Pancreas (tissue), 10 donors: ENCODE results near the gene OR10P1. TPM values are rescaled to one million over a fixed set of nuclear protein-coding genes. Genes with fewer than 3 reads are reported as not detected.

Experiments
- ATAC-seq, 4 donors: fragments of 200-7000 bp; cut with Tn5 transposase; one replicate each; pipeline versions ENCODE4 v1.8.0 to v1.9.1; 2020; ENCODE audit warnings: mild to moderate bottlenecking in 4 of 4, moderate library complexity in 4 of 4
- DNase-seq, 6 donors: peaks; one replicate each; pipeline ENCODE4 v3.0.0-alpha.2; 2020
- FAIRE-seq: peaks from 2 replicates; lab custom pipeline; 2012; peaks lifted over from hg19 to GRCh38; lab: Jason Lieb, UNC
- H3K27ac ChIP-seq, 4 donors: fragments of 200-600 bp; sonication (generic); 1 replicate in 3 of 4; 2 replicates in 1 of 4; pipeline versions ENCODE4 v1.5.0 to v1.8.0; 2020
- H3K27me3 ChIP-seq, 4 donors: fragments of 200-600 bp; one replicate each; pipeline ENCODE4 v1.8.0; 2021
- H3K36me3 ChIP-seq, 3 donors: fragments of 200-600 bp; sonication (generic) in 1 of 3; one replicate each; pipeline versions ENCODE4 v1.5.0 to v1.8.0; 2020 to 2021
- H3K4me1 ChIP-seq, 3 donors: fragments of 200-600 bp; one replicate each; pipeline ENCODE4 v1.8.0; 2021
- H3K4me3 ChIP-seq, 4 donors: fragments of 200-600 bp; sonication (generic) in 2 of 4; one replicate each; pipeline versions ENCODE4 v1.5.0 to v1.8.0; 2020 to 2021
- H3K9me3 ChIP-seq, 4 donors: fragments of 200-600 bp; one replicate each; pipeline ENCODE4 v1.8.0; 2021
- WGBS, 2 donors: extraction: QIAGEN DNeasy Blood & Tissue Kit; methylation state at CpG; one replicate each; pipeline ENCODE4 v1.1.7; 2013; 5-methylcytosine and 5-hydroxymethylcytosine counted together
- intact Hi-C, 3 donors: fragments of 100-400 bp; cut with DNase I; formaldehyde crosslinking; loops; one replicate each; pipeline versions ENCODE4 v1.11.1 to v1.14.2; 2022
- polyA plus RNA-seq, 2 donors: library from polyadenylated mRNA; stranded (reverse); fragments of 200-250 nt; gene quantifications; one replicate each; pipeline ENCODE4 v1.2.3, GENCODE V29; 2013
- total RNA-seq, 6 donors: library from RNA; stranded (reverse); fragmentation: NEBNext Ultra II Directional in 4 of 6; extraction: Animal tissue kit (Norgen Biotek cat#: 25700) in 4 of 6; gene quantifications; one replicate each; pipeline versions ENCODE4 v1.2.1 to v1.2.4, GENCODE V29; 2021 to 2023
- TF ChIP-seq, protein P1 (sequence below), 4 donors: fragments of 200-600 bp; sonication (generic) in 3 of 4; IDR thresholded peaks; one replicate each; pipeline versions ENCODE4 v1.5.0 to v1.8.0; 2021; ENCODE audit warnings: antibody characterized with exemption in 4 of 4
- donor health status: healthy with polysubstance abuse.
- donor health status: DM: no; HTN: no; CAD: no; lungs with moderate emphysema.
- donor health status: DM: no; HTN: no; CAD: no.
- donor health status: control.
- donor health status: control.
- donor health status: Bipolar disorder and iron deficiency.
- donor health status: DM: yes; HTN: yes; CAD: no.
- donor health status: DM: no; HTN: no; CAD: no.
- donor health status: DM: no; HTN: no; CAD: no.
- donor health status: DM: yes; HTN: yes; CAD: no.

OR10P1 gene
- total and polyA plus RNA-seq, 8 donors = not detected

DNA sequence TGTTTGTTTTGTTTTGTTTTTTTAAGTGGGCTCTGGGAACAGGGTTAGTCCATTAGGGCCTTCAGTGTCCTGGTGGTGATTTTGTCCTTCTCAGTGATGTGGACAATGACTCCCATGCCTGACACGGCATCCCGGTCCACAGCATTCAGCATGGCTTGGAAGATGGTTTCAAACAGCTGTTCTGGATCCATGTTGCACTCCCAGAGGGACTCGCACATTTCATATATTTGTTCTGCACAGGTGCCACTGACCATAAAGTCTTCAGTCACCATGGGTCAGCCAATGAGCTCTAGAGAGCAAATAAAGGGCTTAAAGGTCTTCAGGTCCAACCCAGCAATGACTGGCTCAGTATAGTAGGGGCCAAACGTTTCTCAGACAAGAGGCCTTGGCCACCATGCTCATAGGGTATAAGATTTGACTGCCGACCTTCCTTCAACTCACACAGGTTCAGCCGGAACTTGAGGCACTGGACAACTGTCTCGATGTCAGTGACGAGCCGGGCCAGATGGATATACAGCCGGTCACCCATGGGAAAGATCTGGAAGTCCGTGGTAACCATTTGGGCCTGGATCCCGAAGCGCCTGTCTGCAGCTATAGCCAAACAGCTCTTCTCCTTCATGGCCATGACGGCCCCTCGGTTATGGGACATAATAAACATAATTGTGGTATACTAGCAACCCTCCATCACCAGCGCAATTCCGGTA is 18.0 kb downstream of the OR10P1 start:
- 74 to 87% methylated on average over 17 of the region's 17 CpGs for WGBS, 2 donors
- no peaks in the 10 kb centered on the region for H3K9me3 ChIP-seq
- no peaks in the 10 kb centered on the region for H3K4me1 ChIP-seq
- no peaks in the 10 kb centered on the region for H3K27me3 ChIP-seq
- intact Hi-C loops = no loop called here
- ATAC-seq = no peak
- TF ChIP-seq, protein P1, sequence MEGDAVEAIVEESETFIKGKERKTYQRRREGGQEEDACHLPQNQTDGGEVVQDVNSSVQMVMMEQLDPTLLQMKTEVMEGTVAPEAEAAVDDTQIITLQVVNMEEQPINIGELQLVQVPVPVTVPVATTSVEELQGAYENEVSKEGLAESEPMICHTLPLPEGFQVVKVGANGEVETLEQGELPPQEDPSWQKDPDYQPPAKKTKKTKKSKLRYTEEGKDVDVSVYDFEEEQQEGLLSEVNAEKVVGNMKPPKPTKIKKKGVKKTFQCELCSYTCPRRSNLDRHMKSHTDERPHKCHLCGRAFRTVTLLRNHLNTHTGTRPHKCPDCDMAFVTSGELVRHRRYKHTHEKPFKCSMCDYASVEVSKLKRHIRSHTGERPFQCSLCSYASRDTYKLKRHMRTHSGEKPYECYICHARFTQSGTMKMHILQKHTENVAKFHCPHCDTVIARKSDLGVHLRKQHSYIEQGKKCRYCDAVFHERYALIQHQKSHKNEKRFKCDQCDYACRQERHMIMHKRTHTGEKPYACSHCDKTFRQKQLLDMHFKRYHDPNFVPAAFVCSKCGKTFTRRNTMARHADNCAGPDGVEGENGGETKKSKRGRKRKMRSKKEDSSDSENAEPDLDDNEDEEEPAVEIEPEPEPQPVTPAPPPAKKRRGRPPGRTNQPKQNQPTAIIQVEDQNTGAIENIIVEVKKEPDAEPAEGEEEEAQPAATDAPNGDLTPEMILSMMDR (IDR thresholded peaks at IDR 0.05) = no peak
- H3K27ac ChIP-seq = no peak overlapping the region
- no peaks in the 10 kb centered on the region for H3K36me3 ChIP-seq
- no peak overlapping the region for H3K4me3 ChIP-seq
- no peak for DNase-seq
- FAIRE-seq = no peak

DNA sequence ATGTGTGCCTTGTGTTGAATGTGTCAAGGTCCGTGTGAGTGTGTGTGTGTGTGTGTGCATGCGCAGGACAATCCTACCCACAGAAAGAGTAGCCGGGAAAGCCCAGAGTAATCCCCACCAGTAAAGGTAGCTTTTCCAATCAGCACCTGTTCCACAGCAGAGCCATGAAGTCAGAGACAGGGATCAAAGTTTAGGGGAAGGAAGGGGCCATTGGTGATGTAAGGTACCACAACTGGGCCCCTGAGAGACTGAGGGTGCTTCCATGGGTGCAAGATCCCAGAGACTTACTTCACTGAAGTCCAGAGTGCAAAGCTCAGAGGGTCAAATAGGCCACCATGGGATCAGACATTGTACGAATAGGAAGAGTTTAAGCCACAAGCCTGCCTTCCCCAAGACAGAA is 20.5 kb downstream of the OR10P1 start:
- H3K4me3 ChIP-seq = no peak overlapping the region
- 51 to 77% methylated on average over 4 of the region's 4 CpGs for WGBS, 2 donors
- no peaks in the 10 kb centered on the region for H3K9me3 ChIP-seq
- intact Hi-C loops = no loop called here
- H3K4me1 ChIP-seq = no peaks in the 10 kb centered on the region
- TF ChIP-seq, protein P1 (IDR thresholded peaks at IDR 0.05) = no peak
- H3K27me3 ChIP-seq = no peaks in the 10 kb centered on the region
- no peak for FAIRE-seq
- no peaks in the 10 kb centered on the region for H3K36me3 ChIP-seq
- ATAC-seq = no peak
- no peak overlapping the region for H3K27ac ChIP-seq
- DNase-seq = no peak

DNA sequence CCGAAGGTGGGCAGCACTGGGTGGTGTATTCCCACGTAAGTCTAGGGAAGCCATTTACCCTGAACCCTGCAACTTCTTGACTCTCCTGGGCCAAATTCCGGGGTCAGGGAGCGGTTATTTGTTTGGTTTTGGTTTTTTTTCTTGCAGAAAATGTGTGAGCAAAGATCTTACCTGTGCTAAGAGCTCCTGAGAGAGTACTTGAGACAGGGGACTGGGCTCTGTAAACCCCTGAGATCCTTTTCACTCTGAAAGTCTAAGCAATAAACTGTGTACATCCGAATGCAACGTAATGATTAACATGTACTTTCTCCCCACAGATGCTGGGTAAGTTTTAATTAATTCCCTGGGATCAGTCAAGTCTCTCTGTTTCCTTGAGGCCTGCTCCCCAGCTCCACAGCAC is 21.5 kb downstream of the OR10P1 start:
- Histone ChIP-seq H3K4me3 (no peak overlapping the region), H3K36me3 (no peaks in the 10 kb centered on the region), H3K4me1 (no peaks in the 10 kb centered on the region), H3K27ac (no peak overlapping the region), H3K9me3 (no peaks in the 10 kb centered on the region), H3K27me3 (no peaks in the 10 kb centered on the region)
- WGBS, 2 donors = 62 to 67% methylated on average over 6 of the region's 6 CpGs
- ATAC-seq = no peak
- no peak for DNase-seq
- FAIRE-seq = no peak
- TF ChIP-seq, protein P1 (IDR thresholded peaks at IDR 0.05) = no peak
- intact Hi-C loops = no loop called here

DNA sequence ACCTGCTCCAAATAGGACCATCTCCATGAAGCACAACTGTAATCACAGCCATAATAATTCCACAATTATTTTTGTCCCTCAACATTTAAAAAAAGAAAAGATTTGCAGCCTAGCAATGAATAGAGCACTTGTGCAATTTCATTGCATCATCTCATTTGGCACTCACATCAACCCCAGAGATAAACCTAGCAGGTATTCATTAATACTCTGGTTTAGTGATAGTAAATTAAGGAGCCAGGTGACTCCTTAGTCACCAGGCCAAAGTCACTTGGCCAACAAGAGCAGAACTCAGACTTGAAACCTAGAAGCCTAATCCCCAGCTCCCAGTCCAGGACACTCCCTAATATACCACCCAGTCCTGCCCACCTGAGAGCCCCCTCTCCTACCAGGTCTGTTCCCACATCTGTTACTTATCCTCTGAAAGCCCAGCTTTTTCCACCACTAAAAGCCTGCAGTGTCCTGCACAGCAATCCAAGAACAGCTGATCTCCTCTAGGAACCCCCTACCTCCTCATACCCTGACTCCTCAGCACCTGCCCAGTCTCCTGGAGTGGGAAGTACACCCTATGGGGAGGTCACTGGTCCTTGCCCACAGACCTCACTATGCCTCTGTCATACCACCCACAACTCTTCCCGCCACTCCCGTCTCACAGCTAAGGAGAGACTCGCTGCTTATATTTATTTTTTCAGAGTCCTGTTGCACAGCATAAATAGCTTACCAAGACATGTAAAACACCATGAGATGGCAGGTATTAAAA is 22.1 kb downstream of the OR10P1 start:
- Histone ChIP-seq H3K4me1 (no peaks in the 10 kb centered on the region), H3K27ac (no peak overlapping the region), H3K27me3 (no peaks in the 10 kb centered on the region), H3K4me3 (no peak overlapping the region), H3K9me3 (no peaks in the 10 kb centered on the region), H3K36me3 (no peaks in the 10 kb centered on the region)
- WGBS, 2 donors = 59 to 77% methylated on average over 3 of the region's 3 CpGs
- DNase-seq (no peak), FAIRE-seq (no peak), ATAC-seq (peak in 3 of 4 donors; percentile 21 to 45 (median 30))
- TF ChIP-seq, protein P1 (IDR thresholded peaks at IDR 0.05) = no peak
- intact Hi-C loops = no loop called here
